Stromal cell of bone marrow (primary cell): ENCODE measurements around the gene SLC13A2.
"Not testable (repeated sequence)": the region's sequence is repeated elsewhere in the genome, so short reads cannot be mapped to it uniquely, and the experiment has no call there.

Experiments used
- DNase-seq: peaks from one replicate; pipeline ENCODE4 v3.0.0-alpha.2; 2012; ENCODE audit warnings: low read depth

The SLC13A2 gene, protein sequence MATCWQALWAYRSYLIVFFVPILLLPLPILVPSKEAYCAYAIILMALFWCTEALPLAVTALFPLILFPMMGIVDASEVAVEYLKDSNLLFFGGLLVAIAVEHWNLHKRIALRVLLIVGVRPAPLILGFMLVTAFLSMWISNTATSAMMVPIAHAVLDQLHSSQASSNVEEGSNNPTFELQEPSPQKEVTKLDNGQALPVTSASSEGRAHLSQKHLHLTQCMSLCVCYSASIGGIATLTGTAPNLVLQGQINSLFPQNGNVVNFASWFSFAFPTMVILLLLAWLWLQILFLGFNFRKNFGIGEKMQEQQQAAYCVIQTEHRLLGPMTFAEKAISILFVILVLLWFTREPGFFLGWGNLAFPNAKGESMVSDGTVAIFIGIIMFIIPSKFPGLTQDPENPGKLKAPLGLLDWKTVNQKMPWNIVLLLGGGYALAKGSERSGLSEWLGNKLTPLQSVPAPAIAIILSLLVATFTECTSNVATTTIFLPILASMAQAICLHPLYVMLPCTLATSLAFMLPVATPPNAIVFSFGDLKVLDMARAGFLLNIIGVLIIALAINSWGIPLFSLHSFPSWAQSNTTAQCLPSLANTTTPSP

DNA sequence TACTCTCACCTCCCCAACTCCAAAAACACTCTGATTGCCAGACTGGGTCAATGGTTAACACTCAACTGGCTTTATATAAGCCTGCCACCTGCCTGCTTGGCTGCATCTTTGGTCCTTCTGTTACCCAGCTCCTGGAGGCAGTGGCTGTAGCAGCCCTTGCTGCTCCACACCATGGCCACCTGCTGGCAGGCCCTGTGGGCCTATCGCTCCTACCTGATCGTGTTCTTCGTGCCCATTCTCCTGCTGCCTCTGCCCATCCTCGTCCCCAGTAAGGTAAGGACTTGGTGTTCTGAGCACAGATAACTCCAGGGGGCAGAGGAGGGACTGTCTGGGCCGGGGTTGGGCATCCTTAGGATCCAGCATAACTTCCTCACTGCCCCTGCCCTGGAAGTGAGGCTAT is at the start of gene SLC13A2:
TSS of gene SLC13A2 (plus strand) at position 103 of the 400 bp plus-strand sequence. CDS start at position 172, 69 bp downstream.
- no peak for DNase-seq

DNA sequence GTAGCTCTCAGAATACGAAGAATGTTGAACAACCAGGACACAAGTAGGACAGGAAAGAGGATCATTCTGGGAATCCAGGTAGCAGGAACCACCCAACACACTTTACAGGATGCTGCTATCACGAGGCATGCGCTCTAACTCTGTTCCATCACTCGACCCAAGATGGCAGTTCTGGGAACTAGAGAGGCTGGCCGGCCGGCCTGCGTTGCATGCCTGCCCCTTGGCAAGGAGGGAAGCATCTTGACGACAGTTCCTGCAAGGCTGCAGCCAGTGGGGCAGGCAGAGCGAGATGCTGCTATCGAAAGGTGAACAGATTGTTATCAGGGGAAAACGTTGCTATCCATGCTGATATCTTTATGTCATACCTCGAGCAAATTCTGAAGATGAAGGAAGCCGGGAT is 48.2 kb upstream of the SLC13A2 start:
- no peak for DNase-seq

DNA sequence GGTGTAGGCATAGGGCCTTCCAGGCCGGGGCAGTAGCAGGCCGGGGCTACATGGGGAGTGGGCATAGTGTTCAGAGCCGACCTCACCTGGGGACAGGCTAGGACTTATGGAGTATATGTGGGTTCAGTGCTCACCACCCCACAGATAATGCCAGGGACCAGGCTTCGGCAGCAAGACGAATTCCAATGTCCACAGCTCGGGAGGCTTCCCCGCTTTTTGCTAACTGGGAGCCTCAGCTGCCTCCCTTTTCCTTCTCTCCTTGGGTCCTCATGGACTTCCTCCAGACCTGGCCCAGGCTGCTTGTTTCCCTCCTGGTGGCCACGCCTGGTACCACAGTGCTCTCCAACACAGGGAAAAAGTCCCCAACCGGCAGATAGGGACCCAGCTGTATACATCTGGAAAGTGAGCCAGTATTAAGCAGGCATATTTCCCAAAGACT is 47.3 kb upstream of the SLC13A2 start:
- DNase-seq = no peak

DNA sequence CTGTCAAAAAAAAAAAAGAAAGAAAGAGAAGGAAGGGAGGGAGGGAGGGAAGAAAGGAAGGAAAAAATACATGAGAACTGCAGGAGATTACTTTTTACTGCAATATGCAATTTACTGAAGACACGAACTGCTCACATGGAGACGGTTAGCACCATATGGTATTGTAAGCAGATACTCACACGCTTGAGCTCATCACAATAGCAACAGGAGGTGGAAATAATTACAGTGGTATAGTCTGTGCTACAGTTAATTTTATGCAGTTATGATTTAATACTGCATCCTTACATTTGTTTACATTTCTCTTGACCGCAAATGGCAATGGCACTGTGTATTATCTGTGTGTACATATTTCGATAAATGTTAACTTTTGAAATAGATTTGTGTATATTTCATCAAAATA is 46.1 kb upstream of the SLC13A2 start:
- no peak for DNase-seq

DNA sequence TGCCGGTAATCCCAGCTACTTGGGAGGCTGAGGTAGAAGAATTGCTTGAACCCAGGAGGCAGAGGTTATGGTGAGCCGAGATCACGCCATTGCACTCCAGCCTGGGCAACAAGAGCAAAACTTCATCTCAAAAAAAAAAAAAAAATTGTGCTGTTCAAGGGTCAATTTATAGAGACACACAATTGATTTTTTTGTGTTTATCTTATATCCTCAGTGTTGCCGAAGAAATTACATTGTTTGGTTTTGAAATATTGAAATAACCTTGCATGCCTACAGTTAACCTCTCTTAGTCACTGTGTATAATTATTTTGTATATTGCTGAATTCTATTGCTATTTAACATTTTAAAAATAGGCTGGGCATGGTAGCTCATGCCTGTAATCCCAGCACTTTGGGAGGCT is 45.5 kb upstream of the SLC13A2 start:
- DNase-seq = not testable (repeated sequence)

DNA sequence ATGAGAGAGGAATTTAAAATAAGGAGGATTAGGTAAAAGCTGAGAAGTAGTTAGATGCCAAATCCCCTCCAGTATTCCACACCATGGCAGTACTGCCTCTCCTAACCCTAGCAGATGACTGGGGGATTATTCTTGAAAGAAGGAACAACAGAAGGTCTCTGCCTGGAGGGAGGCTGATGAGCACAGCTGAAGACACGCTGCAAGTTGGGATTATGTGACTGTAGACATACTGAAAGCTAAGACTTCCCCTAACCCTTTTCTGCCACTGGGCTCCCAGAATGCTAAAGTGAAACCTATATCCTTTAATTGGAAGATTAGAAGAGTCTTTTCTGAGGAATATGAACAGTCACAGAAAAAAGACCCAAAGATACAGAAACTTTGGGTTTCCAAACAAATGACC is 39.7 kb upstream of the SLC13A2 start:
- no peak for DNase-seq

DNA sequence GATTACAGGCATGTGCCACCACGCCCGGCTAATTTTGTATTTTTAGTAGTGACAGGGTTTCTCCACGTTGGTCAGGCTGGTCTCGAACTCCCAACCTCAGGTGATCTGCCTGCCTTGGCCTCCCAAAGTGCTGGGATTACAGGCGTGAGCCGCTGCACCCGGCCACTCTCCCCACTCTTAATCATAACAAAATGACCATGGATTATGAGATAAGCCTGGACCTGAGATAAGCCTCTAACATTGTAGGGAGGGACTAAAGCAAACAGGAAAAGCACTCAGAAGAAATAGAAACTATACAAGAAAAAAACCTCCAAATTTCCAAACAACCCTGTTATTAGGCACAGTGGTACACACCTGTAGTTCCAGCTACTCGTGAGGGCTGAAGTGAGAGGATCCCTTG is 39.1 kb upstream of the SLC13A2 start:
- DNase-seq = not testable (repeated sequence)

DNA sequence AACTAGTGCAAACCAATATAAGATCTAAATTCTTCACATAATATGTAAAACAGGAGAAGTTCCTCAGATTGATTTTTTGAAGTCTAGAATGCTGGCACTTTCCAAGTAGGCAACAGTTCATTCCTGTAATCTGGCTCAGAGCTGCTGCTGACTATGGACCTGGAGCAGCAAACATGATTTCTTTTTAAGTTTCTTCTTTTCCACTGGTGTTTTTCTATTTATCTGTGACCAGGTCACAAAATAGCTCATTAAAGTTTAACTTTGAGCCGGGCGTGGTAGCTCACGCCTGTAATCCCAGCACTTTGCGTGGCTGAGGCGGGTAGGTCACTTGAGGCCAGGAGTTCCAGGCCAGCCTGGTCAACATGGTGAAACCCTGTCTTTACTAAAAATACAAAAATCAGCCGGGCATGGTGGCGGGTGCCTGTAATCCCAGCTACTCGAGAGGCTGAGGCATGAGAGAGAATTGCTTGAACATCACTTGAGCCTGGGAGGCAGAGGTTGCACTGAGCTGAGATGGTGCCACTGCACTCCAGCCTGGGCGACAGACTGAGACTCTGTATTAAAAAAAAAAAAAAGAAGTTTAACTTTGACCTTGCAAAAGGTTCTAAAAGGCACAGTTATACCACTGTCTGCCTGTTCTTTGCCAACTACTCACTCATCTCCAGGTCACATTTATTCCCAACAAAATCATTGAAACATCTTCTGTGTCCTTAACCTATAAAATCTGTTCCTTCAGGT is 29.4 kb upstream of the SLC13A2 start:
- no peak for DNase-seq

DNA sequence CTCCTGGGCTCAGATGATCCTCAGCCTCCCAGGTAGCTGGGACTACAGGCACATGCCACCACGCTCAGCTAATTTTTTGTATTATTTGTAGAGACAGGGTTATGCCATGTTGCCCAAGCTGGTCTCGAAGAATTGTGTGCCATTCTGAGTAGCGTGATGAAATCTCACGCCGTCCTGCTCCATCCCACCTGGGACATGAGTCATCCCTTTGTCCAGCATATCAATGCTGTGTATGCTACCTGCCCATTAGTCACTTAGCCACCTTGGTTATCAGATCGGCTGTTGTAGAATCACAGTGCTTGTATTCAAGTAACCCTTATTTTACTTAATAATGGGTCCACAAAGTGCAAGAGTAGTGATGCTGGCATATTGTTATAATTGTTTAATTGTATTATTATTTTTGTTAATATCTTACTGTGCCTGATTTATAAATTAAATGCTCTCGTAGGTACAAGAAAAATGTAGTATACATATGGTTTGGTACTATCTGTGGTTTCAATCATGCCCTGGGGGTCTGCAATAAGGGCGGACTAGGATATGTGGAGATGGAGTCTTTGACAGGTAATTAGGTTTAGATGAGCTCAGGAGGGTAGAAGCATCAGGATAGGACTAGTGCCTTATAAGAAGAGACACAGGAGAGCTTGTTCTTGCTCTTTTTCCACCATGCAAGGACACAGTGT is 26.6 kb upstream of the SLC13A2 start:
- DNase-seq = no peak

DNA sequence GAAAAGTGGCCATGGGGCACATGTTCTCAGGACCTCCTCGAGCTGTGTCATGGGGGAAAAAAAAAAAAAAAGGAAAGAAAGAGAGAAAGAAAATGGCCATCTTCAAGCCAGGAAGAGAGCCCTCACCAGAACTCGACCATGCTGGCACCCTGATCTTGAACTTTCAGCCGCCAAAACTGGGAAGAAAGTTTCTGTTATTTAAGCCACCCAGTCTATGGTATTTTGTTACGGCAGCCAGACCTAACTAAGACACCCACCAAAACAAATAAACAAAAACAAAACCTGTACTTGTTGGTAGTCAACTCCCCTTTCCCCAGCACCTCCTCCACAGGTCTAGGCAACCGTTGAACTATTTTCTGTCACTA is 26.1 kb upstream of the SLC13A2 start:
- DNase-seq = no peak

DNA sequence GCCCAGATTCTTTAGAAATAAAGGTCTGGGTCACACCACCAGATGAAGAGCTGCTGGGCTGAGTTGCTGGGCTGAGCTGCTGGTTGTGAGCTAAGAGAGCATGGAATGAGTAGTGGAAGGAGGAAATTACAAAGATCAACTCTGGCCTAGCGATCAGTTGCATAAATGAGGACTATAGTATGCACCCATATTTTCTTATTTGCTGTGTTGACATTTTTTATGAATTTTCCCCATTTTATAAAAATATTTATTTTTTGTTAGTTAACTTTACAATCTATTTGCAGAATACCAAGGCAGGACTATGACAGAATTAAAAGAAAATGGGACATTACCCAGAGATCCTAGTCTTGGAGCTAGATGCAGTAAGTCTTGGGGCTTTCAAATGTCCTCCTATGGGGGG is 23.6 kb upstream of the SLC13A2 start:
- DNase-seq = no peak

DNA sequence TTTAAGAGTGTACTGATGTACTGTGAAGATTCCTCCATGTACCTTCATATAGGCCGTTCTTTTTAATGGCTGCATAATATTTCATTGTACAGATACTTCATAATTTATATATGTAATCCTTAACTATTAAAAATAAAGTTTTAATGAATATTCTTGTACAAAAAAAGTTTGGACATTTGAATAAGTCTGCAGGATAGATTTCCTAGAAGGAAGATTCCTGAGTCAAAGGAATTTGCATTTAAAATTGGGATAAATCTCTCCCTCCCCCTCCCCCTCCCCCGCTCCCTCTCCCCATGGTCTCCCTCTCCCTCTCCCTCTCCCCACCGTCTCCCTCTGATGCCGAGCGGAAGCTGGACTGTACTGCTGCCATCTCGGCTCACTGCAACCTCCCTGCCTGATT is 15.6 kb upstream of the SLC13A2 start:
- DNase-seq = no peak

DNA sequence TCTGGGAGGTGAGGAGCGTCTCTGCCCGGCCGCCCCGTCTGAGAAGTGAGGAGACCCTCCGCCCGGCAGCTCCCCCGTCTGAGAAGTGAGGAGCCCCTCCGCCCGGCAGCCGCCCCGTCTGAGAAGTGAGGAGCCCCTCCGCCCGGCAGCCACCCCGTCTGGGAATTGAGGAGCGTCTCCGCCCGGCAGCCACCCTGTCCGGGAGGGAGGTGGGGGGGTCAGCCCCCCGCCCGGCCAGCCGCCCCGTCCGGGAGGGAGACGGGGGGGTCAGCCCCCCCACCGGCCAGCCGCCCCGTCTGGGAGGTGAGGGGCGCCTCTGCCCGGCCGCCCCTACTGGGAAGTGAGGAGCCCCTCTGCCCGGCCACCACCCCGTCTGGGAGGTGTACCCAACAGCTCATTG is 14.6 kb upstream of the SLC13A2 start:
- DNase-seq = not testable (repeated sequence)

DNA sequence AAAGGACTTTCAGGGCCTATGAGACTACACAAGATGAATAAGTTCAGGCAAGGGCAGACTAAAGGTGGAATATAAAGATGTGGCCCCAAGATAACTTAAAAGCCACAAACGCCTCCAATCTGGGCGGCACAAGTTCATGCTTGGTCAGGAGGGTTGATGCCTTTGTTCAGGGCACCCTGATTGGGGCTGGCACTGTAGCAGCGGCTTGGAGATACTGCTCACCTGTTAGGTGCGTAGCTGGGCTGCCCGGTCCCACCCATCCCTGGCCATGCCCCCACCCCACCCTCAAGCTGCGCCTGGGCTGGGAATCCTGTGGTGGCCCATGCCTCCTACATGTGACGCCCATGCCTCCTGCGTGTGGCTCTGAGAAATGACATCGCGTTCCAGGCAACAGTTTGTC is 12.5 kb upstream of the SLC13A2 start:
- DNase-seq = no peak

DNA sequence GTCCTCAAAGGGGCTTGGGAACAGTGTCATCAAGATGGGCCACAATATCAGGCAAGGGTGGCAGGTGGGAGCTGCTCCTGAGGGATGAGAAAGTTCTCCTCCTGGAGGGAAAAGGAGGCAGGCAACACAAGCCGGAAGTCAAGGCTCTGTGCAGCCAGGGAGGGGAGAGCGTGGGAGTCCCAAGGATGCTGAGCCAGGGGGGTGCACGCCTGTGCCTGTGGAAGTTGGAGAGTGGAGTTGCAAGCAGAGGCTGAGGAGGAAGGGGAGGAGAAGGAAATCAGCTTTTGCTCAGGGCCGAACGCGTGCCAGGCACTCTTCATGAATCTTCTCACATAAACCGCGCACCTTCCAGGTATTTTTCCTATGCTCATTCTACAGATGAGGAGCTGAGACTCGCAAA is 7.4 kb upstream of the SLC13A2 start:
- no peak for DNase-seq

DNA sequence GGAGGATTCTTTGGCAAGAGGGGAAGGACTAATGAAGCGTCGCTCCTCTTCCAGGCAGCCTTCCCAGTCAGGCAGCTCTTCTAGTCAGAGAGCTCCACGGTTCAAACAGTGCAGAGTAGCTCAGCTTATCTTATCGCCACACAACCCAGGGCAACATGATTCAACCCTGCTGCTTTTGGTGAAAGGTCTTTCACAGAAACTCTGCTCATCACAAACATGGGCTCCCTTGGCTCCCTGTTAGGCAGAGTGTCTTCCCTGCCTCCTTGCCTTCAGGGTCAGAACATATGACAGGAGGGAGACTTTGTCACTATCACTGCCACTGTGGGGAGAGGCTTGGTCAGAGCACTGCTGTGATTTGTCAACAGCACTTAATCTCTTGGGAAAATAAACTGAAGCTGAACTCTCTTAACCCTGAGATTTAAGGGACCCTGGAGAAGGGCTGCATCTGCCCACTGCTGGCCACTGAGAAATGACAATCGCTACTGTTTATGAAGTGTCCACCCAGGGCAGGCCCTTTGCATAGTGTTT is 6.9 kb upstream of the SLC13A2 start:
- DNase-seq = no peak

DNA sequence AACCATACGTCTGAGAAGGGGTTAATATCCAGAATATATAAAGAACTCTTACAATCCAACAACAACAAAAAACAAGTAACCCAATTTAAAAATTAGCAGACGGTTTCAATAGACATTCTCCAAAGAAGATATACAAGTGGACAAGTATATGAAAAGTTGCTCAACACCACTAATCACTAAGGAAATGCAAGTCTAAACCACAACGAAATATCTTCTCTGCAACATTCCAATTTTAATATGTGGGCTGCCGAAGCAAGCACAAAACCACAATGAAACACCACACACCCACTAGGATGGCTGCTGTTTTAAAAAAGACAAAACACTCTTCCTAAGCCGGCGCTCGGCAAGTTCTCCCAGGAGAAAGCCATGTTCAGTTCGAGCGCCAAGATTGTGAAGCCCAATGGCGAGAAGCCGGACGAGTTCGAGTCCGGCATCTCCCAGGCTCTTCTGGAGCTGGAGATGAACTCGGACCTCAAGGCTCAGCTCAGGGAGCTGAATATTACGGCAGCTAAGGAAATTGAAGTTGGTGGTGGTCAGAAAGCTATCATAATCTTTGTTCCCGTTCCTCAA is 5.9 kb upstream of the SLC13A2 start:
- peak; percentile 64 for DNase-seq

DNA sequence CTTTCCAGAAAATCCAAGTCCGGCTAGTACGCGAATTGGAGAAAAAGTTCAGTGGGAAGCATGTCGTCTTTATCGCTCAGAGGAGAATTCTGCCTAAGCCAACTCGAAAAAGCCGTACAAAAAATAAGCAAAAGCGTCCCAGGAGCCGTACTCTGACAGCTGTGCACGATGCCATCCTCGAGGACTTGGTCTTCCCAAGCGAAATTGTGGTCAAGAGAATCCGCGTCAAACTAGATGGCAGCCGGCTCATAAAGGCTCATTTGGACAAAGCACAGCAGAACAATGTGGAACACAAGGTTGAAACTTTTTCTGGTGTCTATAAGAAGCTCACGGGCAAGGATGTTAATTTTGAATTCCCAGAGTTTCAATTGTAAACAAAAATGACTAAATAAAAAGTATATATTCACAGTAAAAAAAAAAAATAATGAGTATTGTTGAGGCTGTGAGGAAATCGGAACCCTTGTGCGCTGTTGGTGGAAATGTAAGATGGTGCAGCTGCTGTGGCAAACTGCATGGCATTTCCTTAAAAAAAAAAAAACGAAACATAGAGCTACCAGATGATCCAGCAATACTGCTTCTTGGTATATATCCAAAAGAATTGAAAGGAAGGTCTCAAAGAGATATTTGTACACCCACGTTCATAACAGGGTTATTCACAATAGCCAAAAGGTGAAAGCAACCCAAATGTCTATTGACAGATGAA is 5.3 kb upstream of the SLC13A2 start:
- not testable (repeated sequence) for DNase-seq

DNA sequence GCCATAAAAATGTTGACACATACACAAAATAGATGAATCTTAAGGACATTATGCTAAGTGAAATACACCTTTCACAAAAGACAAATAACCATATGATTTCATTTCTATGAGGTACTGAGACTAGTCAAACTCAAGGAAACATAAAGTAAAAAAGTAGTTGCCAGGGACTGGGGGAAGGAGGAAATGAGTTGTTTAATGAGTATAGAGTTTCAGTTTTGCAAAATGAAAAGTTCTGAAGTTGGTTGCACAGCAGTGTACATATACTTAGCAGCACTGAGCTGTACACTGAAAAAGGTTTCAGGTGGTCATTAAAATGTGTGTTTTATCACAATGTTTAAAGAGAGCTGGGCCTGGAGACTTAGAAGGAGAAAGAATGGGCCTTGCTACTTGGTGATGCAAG is 4.7 kb upstream of the SLC13A2 start:
- DNase-seq = no peak

DNA sequence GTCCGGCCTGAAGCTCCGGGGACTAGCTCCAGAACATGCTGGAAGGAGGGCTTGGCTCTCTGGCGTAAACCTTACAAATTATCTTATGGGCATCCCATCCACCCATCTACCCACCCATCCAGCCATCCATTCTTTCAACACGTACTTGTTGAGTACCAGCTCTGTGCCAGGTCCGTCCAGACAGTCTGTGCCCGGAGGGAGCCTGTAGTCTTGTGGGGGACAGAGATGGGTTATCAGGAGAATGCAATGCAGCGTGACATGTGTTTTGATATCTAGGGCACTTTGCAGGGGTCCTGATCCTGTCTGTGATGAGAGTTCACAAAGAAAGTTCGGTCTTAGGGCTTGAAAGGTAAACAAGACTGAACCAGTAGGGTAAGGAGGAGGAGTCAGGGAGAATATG is 4.1 kb upstream of the SLC13A2 start:
- no peak for DNase-seq

DNA sequence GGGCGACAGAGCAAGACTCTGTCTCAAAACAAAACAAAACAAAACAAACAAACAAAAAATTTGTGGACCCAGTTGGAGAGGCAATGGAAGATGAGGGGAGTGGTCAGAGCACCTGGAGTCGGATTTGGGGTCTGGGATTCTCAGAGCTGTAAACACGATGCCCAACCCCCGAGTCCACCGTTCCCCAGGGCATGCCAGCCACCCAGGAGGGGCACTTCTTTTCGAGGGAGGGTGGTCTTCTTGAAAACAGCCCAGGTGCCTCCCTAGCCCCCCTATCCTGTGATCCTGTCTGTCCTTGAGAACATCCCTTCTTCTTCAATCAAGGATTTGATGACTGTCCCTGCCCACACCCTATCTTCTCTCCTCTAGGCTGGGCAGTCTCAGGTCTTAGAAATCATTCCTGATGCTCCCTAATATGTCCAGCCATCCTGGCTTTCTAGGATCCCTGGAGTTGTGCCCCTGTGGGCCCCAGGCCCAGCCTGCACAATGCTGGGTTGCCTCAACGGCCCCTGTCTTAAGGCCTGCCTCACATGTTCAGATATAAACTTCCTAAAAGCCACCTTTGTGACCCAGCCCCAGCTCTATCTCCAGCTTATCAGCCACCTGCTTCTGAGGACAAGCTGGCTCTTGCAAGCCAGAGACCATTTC is 3.1 kb upstream of the SLC13A2 start:
- no peak for DNase-seq
